ENCODE measurements around the gene SLC7A9.
"Not testable (repeated sequence)": the region's sequence is repeated elsewhere in the genome, so short reads cannot be mapped to it uniquely, and the experiment has no call there.

The SLC7A9 gene

DNA sequence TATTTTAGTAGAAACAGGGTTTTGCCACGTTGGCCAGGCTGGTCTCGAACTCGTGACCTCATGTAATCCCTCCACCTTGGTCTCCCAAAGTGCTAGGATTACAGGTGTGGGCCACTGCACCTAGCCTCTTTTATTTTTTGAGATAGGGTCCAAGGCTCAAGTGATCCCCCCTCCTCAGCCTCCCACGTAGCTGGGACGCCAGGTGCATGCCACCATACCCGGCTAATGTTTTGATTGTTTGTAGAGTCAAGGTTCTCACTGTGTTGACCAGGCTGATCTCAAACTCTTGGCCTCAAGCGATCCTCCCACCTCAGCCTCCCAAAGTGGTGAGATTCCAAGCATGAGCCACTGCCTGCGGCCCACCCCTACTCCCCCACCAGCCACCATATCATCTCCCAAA, 6.3 kb downstream of the SLC7A9 start:
- DNase-seq: no peak

DNA sequence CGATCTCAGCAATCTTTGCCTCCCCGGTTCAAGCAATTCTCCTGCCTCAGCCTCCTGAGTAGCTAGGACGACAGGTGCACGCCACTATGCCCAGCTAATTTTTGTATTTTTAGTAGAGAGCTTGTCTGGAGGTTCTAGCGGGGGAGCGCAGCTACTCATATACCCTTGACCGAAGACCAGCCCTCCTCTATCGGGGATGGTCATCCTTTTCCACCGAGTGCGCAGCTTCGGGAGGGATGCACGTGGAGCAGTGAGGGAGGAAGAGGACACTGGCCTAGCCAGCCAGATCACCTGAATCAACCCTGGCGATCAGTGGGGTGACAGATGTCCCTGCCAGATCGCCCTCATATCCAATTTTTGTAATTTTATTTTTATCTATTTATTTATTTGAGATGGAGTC, 6.8 kb downstream of the SLC7A9 start:
- no peak for DNase-seq

DNA sequence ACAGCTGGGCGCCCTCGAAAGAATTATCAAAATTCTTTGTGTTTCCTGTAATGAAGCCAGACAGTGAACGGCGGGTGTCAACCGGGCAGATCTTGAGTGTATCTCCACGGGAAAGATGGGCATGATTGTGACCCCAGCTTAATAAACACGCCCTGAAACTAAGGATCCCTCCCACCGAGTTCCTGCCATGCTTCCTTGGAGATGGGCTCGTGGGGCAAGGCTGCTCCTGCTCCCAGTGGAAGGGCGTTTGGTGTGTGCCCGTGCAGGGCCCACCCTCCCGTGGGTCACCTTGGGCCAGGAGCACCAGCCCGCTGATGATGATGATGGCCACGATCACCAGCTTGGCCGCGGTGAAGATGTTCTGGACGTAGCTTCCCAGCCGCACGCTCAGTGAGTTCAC, 7.4 kb downstream of the SLC7A9 start:
- no peak for DNase-seq

GRCh38 chr19:32861596-32861995, 8.0 kb downstream of the SLC7A9 start:
- no peak for DNase-seq

DNA sequence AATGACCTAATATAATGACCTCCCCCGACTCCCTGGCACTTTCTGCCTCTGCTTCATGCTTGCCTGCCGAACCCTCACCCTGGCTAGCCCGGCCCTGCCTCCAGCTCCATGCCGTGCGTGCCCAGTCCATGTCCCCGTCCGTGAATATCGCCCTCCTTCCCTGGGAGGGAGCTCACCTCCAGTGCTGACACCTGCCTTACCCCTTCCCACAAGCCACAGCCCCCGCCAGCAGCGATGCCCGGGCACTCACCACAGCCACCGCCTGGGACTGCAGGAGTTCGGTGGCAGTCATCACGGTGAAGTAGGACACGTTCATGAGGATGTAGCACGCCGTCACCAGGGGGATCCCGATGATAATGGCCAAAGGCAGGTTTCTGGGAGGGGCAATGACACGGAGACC, 10.0 kb downstream of the SLC7A9 start:
- DNase-seq: no peak

- DNase-seq: no peak
These were observed 11.0 kb downstream of the SLC7A9 start for GRCh38 chr19:32858559-32858958.

DNA sequence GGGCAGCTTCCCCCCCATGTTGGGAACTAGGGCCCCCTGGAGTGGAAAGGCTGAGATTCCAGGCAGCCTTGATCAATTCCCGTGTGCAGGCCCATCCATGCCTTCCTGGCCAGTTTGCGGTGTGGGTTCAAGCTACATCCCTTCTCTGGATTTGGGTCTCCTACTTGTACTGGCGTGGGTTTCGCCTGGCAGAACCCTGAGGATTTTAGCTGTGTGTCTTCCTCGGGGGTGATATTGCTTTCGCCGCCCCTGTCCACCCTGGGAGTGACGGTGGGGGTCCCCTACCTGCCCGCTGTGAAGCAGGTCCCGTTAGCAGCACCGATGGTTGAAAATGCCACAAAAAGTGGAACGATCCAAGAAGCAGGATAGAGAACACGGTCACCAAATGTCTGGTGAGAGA, 11.4 kb downstream of the SLC7A9 start:
- DNase-seq: no peak

GRCh38 chr19:32857584-32857983, 12.0 kb downstream of the SLC7A9 start:
- no peak for DNase-seq

DNA sequence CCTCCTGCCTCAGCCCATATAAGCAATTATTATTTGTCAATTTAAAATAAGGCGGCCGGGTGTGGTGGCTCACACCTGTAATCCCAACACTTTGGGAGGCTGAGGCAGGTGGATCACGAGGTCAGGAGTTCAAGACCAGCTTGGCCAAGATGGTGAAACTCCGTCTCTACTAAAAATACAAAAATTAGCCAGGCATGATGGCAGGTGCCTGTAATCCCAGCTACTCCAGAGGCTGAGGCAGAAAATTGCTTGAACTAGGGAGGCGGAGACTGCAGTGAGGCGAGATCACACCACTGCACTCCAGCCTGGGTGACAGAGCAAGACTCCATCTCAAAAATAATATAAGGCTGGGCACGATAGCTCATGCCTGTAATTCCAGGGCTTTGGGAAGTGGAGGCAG, 12.7 kb downstream of the SLC7A9 start:
- DNase-seq: not testable (repeated sequence)

- no peak for DNase-seq
These were observed 17.4 kb downstream of the SLC7A9 start for GRCh38 chr19:32852216-32852615.

GRCh38 chr19:32848035-32848434, 21.5 kb downstream of the SLC7A9 start:
- DNase-seq: not testable (repeated sequence)

DNA sequence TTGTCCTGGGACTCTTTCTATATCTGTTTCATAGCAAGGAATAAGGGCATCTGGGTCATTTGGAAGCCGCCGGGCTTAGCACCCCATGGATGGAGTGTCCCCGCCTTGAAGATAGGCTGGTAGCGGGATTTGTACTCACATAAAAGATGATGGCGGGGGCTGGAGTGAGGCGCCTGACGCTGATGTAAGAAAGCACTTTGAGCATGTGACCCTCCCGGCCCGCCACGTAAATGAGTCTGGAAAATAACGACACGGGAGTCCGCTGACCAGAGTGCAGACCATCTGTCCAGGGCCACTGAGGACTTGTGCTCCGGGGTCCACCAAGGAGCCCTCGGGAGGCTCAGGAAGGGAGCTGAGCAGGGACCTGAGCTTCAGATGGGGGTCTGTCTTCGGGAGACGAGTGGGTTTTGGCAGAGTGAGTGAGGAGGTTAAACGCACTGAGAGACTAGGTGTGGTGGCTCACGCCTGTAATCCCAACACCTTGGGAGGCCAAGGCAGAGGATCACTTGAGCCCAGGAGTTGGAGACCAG, 25.8 kb downstream of the SLC7A9 start:
- DNase-seq: no peak

GRCh38 chr19:32842061-32842460, 27.5 kb downstream of the SLC7A9 start:
- no peak for DNase-seq

DNA sequence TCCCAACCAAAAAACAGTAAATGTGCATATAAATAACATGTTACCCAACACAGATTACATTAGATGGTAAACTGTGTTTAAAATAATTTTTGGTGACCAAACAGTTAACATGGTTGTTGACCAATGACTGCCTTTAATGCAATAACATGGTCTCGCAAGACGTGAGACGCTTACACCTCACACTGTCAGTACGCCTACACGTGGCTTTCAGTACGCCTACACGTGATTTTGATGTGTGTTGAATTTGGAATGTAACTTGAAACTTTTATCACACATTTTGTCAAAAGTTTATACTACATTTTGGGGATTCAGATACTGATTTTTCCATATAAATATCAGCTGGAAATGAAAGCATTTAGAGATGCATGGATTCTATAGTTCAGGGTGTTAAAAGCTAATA, 32.0 kb downstream of the SLC7A9 start:
- DNase-seq: no peak

DNA sequence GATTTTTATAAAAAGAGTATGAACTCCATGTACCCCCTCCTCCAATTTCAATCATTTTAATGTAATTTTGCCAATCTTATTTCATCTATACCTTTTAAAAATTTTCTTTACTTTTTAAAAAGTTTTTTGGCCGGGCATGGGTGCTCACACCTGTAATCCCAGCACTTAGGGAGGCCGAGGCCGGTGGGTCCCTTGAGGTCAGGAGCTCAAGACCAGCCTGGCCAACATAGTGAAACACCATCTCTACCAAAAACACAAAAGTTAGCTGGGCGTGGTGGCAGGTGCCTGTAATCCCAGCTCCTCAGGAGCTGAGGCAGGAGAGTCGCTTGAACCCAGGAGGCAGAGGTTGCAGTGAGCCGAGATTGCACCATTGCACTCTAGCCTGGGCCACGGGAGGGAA, 36.2 kb downstream of the SLC7A9 start:
- not testable (repeated sequence) for DNase-seq

DNA sequence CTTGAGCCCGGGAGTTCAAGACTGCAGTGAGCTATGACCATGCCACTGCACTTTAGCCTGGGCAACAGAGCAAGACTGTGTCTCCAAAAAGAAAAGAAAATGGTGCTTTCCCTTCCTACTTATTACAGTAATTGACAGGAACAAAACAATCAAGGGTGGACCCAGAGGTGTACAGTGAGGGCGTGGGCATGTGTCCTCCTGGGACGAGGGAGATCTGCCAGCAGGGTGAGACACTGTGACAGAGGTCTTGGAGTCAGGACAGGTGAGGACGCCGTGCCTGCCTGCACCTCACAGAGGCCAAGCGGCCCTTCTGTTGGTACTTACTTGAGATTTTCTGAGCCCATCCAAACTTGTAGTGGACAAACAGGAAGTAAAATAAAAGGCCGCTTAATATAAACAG, 36.7 kb downstream of the SLC7A9 start:
- DNase-seq: not testable (repeated sequence)

DNA sequence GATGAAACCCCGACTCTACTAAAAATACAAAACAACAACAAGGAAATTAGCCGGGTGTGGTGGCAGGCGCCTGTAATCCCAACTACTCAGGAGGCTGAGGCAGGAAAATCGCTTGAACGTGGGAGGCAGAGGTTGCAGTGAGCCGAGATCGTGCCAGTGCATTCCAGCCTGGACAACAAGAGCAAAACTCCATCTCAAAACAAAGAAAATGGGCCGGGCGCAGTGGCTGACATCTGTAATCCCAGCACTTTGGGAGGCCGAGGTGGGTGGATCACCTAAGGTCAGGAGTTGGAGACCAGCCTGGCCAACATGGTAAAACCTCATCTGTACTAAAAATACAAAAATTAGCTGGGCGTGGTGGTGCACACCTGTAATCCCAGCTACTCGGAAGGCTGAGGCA, 37.5 kb downstream of the SLC7A9 start:
- not testable (repeated sequence) for DNase-seq

DNA sequence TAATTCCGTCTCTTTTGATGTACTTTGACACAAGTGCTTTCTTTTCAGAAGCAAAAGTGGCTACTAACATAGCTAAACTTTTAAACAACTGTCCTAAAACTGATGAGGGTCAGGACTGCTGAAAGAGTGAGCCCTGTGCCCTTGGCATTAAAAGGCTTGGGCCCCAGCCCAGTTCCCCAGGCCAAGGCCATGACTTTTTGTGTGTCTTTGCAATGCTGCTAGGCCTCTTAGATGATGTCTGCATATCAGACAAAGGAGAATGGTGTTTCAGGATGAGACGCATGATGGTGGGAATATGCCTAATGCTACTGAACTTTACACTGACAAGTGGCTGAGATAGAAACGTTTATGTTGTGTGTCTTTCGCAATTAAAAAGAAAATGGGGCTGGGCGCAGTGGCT, 38.0 kb downstream of the SLC7A9 start:
- no peak for DNase-seq

DNA sequence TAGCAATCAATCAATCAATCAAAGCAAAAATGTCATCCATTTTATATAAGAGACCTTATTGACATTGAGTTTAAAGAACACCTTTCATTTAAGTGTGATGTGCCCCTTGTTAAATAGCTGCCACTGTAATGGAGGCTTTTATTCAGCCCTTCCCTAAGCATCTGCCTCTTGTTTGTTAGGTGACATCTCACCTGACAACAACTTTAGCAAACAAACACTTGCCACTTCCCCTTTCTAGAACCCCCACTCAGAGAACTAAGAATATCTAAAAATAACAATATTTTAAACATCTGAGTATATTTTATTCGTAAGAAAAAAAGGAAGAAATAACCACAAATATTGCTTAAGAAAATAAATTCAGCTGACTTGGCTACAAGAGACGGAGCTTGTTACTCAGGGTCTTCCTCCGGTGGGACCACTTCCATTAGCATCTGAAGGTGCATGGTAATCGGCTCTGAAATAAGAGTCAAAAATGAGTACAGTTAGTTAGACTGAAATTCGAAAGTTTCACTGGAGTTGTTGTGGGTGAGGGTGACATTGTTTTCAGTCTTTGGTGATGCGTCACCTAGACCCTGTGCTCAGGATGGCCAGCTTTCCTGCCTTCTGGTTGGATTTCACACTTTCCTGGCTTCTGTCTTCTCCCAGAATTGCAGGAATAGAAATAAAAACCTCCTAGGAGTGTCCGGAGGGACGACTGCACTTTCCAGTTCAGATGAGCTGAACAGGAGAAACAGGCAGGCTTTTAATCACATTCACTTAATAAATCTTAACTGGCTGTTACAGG, 39.1 kb downstream of the SLC7A9 start:
- no peak for DNase-seq

GRCh38 chr19:32829345-32829896, 40.1 kb downstream of the SLC7A9 start:
- DNase-seq: no peak

GRCh38 chr19:32828643-32829344, 40.8 kb downstream of the SLC7A9 start:
- DNase-seq: no peak

DNA sequence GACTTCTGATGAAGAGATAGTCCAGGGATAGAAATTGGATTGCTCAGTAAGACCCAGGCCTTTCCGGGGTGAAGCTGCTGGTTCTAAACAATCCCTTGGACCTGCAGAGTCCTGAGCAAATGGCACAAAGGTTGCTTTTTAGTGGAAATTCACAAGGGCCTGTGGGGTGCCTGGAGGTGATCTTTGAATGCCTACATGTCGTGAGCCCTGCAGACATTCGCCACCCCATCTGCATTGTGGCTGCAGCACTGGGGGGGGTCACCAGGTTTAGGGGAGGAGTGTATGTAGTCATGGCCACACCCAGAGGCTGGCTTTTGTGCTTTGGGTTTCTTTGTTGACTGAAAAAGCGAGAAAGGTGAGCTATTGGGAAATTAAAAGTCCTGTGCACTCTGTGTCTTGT, 41.4 kb downstream of the SLC7A9 start:
- no peak for DNase-seq

DNA sequence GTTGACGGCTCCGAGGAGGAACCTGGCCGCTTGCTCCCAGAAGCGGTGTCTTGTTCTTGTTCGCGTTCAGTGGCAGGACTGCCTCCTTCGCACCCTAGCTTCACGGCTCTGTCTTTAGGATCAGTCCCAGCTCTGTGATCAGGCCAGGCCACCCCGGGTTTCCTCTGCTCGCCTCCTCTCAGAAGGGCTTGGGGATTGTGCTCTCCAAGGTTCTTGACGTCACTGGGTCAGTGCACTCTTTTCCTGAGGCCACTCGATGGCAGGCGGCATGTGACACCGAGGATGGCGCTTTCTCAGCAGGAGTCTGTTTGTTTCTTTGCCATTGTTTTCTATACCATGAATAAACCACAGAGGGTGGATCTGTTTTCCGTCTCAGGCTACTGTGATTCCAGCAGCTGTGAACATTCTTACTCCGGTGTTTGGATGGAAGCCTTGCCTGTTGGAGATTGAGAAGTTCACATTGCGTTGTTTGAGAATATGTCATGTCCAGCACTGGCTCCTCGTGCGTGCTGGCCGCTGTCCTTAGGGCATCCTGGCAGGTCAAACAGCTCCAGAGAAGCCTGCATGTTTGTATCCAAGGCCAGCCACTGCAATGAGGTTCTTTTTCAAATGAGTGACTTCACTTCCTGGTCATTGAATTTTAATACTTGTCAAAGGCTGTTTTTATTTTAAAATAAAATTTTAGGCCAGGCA, 44.5 kb downstream of the SLC7A9 start:
- DNase-seq: no peak
